NOMO-1 treated with dmso at 0.1 percent for 144 hours (cell line): Measurements from ENCODE around the gene AHNAK2.

Experiments used
- DNase-seq: peaks from one replicate; lab custom pipeline; 2025; ENCODE audit not compliant: unreplicated experiment; lab: John Stamatoyannopoulos, UW

The AHNAK2 gene

GRCh38 chr14:104986487-104987164 is 8.5 kb upstream of the AHNAK2 start:
- no peak for DNase-seq

DNA sequence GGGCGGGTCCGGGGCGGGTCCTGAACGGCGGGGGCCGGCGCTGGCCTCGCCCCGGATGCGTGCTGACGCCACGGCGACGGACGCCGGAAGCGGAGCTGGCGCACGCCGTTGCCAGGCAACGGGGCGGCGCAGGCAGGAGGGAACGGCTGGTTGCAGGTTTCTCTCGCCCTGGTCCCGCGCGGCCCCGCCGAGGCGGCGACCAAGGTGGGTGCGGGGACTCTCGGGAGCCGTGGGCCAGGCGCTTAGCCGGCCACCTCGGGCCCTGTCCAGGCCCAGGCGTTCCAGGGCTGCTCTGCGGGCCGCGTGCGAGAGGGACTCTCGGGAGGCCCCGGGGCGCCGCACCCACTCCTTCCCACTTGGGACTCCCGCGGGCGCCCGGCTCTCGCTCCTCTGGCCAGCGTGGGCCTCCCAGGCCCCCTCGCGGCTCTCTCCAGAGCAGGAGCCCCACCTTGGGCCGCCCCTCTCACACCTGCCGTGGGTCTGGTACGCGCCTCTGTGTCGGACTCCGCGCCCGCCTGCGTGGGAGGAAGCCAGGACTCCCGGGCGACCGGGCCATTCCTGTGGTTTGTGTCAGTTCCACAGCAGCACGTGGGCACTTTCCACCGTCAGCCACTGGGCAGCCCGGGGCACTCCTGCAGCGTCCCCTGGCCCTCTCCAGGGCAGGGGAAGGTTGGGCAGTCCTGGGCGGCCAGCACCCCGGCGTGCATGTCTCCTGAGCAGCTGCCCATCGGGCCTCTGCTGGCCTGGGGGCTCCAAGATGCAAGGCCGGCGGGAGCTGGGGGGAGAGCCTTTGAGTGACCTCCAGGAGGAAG is 7.7 kb upstream of the AHNAK2 start, which contains the start of gene CLBA1:
CLBA1 (plus strand) TSS at position 114 of the 812 bp plus-strand sequence; CDS start at position 758, 644 bp downstream.
- DNase-seq = peak; percentile 65

DNA sequence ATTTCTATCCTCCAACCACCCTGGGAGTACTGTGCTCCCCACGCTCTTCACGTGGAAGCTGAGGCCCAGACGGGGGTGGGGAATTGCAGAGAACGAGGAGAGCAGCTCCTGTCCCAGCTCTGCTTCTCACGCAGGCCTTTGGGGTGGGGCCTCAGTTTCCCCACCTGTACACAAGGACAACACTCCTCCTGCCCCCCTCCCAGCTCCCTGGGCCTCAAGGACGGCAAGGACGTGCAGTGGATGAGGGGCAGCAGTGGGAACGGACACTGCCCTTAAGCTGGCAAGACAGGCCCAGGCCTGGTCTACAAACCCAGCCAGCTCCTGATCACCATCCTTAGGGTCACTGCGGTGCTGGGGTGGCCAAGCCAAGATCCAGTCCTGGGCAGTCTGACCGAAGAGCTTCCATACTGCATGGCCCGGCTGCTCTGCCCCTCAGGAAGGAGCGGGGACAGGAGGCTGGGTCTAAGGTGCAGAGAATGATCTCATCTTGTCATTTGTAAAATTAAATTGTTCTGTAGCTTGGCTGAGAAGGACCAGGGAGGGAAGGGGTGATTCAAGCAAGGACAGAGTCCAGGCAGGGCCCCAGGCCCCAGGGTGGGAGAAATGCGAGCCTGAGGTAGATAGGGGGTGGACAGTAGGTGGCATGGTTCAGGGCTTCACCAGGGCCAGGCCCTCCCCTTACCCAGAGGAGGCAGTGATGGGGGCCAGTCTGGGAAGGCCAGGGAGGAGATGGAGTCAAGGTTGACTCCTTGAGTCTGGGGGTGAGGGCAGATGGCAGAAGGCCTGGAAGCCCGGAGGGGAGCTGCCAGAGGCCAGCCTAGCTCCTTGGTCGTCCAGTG is 6.1 kb upstream of the AHNAK2 start:
- DNase-seq = no peak

DNA sequence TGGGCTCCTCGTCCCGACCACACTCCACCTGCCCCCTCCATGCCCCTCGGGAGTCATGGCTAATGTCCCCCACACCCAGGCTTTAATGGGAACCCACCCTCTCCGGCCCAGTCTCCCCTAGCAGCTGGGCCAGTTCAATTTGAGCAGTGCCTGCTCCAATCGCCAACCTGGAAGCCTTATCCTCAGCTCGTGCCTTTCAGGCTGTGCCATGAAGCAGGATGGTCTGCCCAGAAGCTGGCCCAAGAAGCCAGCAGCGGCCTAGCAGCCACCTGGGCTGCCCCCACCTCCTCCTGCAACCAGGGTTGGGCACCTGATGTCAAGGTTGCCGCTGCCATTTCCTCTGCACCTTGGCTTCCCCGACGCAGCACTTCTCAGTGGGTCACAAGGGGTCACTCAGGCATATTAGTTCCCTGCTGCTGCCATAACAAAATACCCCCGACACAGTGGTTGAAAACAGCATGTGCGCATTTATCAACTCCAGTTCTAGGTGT is 5.1 kb upstream of the AHNAK2 start:
- no peak for DNase-seq

DNA sequence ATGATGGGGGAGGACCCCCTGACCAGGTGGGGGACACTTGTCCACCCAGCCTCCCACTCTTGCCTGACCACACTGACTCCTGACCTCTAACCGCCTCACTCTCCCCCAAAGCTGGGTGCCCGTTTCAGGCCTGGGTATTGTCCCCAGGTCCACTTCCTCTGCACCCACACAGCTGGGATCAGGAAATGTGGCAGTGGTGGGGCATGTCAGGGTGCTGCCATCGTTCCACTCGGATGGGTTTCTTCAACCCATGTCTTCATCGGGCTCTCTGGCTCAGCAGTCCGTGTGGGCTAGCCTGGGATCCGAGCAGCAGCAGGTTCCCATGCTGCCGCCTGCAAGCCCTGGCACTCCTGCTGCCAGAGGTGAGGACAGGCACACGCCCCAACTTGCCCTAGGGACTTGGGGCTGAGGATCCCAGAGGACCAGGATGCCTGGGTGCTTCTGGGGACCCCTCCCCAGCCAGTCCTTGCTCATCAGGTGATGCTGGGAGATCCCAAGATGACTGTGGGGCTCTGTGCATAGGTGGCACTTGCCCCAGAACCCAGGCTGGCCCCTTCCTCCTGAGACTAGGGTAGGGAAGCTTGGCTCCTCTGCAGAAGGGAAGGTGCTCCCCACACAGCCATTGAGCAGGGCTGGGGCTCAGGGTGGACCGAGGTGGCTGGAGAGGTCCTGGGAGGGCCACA is 4.5 kb upstream of the AHNAK2 start:
- no peak for DNase-seq

- no peak for DNase-seq
Measured at GRCh38 chr14:104981699-104982541, 3.7 kb upstream of the AHNAK2 start.

DNA sequence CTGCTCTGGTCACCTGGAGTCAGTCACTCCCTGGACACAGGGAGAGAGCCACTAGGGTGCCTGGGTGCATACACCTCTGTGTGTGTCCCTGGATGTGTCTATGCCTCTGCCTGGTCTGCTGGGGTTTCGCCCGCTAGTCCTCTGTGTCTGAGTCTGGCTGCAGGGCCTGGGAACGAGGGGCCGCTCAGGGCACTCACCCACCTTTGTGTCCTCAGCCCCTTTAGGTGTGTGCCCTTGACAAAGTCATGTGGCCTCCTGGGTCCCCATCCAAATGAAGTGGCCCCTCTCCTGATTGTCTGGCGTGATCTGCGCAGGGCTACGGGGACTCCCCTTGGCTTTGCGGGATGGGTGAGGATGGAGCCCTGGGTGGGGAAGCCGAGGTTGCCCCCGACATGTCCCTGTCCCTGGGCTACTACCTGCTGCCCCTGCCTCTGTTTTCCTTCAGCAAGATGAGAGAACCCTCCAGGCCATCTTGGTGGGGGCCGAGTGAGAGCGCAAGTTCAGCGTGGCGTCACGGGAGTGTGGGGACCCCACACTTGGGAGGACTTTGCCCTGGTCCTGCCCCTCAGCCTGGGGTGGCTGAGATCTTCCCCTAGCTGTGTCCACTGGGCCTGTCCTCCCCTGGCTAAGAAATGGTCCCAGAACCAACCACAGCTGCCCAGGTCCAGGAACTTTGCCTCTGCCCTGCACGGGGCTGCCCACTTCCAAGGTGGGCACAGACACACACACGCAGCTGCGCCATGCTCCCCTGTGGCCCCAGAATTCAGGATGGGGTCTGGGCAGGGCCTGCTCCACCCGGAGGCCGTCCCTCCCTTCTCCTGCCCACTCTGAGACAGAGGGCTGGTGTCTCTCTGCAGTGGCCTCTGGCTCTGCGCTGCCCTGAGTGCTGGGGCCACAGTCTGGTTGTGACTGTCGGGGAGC is 2.7 kb upstream of the AHNAK2 start:
- no peak for DNase-seq

DNA sequence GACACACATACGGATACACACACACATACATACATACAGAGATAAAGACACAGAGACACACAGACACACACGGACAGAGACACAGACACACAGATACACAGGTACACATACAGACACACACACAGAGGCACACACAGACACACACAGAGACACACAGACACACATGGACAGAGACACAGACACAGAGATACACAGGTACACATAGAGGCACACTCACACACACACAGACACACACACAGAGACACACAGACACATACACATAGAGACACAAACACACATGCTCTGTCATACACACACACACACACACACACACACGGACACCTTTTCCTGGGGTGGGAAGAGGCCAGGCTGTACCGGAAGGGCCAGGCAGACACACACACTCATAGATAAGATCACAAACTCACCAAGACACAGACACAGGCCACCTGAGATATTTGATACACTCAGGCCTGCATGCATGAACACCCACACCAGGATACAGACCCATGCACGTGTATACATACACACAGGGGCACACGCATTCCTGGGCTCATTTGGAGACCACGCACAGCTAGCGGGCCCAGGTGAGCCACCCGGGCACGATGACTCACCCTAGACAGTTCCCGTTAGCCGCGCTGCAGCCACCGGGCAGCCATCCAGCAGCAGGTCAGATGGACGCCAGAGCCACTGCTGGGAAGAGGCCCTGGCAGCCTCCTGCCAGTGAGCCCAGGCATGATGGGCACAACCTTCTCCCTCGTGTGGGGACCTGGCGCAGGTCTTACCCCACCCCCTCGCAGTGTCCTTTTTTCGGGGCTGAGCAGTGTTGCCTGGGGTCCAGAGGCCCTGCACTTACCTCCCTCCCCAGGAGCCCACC is 1.8 kb upstream of the AHNAK2 start:
- no peak for DNase-seq

- DNase-seq = no peak
Measured at GRCh38 chr14:104978746-104979691, 845 bp upstream of the AHNAK2 start.

- no peak for DNase-seq
Measured at GRCh38 chr14:104977008-104977680, 1.0 kb downstream of the AHNAK2 start.

DNA sequence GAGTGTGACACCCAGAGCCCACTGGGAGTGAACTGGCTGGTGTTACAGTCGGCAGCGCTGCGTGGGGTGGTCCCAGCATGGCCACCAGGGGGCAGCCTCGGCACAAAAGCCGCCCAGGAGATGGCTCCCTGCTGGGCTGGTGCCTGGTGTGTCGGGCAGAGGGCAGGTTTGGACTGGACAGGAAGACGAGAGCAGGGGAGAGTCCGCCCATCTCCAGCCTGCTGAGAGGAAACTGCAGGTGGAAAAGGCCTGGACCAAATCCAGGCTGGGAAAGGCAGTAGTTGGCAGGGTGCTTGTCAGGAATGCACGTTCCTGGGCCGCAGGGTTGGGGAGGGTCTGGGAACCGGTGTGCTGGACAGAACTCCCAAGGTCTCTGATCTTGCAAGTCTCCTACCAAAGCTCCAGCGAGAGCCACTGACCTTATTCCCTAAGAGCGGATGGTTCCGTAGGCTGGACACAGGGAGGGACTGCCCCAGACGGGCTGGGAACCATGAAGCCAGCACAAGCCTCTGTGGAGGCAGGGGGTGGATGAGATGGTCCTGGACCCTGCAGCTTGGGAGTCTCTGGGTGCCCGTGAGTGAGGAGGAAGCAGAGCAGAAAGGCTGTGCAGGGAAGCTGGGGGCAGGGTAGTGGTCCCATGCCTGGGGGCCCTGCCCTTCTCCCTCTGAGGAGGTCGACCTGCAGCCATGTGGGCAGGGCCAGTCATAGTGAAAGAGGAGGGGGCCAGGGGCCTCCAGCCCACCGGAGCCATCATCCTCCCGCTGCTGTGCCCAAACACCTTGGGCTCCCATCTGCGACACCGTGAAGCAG is 1.8 kb downstream of the AHNAK2 start:
- peak; percentile 53 for DNase-seq

GRCh38 chr14:104975481-104976197 is 2.5 kb downstream of the AHNAK2 start:
- DNase-seq = no peak

DNA sequence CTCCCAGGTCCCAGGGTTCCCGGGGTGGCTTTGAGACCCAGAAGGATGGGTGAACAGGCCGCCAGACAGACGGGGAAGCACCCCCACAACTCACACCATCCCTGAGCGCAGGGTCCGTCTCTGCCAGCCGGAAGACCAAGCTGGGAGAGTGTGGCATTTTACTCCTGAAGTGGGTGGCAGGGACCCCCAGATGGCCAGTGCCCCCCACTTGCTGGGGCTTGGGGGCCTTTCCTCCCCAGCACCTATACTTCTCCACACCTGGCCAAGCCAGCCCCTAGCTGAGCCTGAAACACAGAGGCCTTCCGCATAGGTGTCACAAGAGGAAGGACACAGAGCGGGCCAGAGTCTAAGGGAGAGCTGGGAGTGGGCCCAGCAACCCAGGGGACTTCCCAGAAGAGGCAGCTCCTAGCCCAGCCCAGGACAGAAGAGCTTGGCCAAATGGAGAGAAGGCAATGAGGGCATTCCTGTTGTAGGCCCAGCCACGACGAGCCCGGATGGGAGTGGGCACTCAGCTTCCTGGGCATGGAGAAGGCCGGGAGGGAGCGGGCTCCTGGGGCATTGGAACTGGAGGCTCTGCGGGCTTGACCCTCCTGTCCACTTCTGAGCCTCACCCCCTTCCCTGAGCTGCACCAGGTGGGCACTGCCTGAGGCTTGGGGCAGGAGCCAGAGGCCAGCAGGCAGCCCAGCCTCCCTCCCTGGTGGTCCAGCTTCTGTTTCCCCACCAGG is 3.3 kb downstream of the AHNAK2 start:
- DNase-seq = no peak

GRCh38 chr14:104974146-104974541 is 4.0 kb downstream of the AHNAK2 start:
- DNase-seq = no peak
